Measurements from ENCODE around the gene GALNT4.

Gene GALNT4

DNA sequence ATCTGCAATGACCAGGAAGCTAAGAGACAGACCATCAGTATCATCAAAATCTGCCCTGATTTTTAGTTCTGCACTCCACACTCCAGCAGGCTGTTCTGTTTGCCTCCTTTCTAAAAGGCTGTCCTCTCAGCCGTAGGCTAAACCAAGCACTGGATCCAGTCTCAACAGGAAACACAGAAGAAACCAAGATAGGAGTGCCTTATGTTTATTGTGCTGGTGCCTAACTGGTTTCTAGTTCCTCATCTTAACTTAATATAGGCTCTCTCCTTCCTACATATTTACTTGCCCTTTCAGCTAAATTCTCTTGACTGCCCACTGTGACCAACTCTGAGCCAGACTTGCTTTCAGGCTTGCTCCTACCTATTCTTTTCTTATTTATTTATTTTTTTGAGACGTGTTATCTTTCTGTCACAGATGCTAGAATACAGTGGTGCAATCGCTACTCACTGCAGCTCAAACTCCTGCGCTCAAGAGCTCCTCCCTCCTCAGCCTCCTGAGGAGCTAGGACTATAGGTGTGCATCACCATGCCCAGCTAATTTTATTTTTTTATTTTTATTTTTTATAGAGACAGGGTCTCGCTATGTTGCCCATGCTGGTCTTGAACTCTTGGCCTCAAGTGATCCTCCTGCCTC, 30.8 kb downstream of the GALNT4 start:
- no peak for DNase-seq (ENCODE audit: low spot score)

- no peak for DNase-seq (ENCODE audit: low spot score)
Observed at GRCh38 chr12:89492883-89493282, 31.7 kb downstream of the GALNT4 start.

DNA sequence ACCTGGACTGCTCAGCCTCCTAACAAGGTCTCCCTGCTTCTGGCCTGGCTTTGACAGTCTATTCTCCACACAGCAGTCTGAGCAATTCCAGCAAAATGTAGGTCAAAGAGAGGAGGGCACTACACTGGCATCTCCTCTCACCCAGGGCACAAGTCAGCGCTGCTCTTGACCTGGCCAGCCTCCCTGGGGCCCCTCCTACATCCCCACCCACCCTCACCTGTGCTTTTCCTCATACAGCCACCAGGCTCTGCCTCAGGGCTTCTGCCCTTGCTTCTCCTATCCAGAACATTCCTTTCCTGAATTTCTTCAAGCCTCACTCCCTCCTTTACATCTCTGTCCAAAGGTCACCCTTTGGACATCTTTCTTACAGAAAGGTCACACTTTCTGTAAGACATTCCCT, 33.7 kb downstream of the GALNT4 start:
- no peak for DNase-seq (ENCODE audit: low spot score)

DNA sequence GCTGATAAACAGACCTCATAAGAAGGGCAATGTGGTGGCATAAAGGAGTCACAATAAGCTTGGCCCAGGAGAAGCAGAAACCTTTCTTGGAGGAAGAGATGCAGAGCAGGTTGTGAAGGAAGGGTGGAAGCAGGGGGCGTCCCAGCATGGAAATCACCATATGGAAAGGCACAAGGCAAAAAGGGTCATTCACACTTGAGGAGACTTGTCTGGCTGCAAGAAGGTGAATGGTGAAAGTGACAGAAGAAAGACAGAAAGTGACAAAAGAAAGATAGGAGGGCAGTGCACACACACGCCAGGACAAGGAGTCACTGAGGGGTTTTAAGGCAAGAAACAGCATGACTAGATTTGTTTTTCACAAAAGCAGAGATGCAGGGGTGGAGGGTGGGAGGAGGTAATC, 38.3 kb downstream of the GALNT4 start:
- no peak for DNase-seq (ENCODE audit: low spot score)

GRCh38 chr12:89484470-89484869, 40.1 kb downstream of the GALNT4 start:
- DNase-seq (ENCODE audit: low spot score): no peak

DNA sequence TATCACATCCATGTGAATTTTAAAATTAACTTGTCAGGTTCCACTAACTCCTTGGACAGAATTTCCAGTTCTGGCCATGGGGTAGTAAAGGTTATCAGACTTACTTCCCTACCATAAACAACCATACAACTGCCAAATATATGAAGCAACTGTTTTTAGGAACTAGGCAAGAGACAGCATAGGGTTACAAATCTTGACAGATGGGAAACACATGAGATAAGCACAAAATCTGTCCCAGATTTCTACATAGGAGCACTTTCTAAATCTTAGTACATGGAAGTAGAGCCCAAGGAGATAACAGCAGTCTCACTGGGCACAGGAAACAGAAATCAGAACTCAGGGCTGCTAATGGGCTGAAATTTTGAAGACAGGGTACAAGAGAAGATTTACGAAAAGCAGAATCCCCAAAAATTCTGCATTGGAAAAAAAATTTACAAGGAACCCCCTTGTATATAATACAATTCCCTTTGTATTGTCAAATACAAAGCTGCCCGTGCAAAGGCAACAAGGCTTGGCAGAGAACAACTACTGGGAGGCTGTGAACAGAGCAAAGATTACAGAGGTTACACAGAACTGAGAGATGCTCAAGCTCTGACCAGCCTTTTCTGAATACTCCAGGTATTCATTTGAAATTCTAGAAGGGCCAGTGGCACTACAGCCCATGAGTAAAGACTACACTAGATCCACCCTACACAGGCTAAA, 43.2 kb downstream of the GALNT4 start:
- DNase-seq (ENCODE audit: low spot score): no peak

DNA sequence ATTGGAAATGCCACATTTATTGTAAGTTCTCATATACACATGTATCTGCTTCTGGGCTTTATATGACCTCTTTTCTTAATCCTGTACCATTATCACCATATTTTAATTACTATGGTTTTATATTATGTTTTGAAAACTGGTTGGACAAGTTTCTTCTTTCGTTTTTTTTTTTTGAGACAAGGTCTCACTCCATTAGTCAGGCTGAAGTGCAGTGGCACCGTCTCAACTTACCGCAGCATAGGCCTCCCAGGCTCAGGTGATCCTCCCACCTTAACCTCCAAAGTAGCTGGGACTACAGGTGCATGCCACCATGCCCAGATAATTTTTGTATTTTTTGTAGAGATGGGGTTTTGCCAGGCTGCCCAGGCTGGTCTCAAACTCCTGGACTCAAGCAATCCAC, 44.6 kb downstream of the GALNT4 start:
- no peak for DNase-seq (ENCODE audit: low spot score)

GRCh38 chr12:89477633-89478279, 46.8 kb downstream of the GALNT4 start:
- DNase-seq (ENCODE audit: low spot score): no peak

- no peak for DNase-seq (ENCODE audit: low spot score)
Observed at GRCh38 chr12:89476904-89477595, 47.5 kb downstream of the GALNT4 start.

GRCh38 chr12:89476232-89476631, 48.4 kb downstream of the GALNT4 start:
- no peak for DNase-seq (ENCODE audit: low spot score)

DNA sequence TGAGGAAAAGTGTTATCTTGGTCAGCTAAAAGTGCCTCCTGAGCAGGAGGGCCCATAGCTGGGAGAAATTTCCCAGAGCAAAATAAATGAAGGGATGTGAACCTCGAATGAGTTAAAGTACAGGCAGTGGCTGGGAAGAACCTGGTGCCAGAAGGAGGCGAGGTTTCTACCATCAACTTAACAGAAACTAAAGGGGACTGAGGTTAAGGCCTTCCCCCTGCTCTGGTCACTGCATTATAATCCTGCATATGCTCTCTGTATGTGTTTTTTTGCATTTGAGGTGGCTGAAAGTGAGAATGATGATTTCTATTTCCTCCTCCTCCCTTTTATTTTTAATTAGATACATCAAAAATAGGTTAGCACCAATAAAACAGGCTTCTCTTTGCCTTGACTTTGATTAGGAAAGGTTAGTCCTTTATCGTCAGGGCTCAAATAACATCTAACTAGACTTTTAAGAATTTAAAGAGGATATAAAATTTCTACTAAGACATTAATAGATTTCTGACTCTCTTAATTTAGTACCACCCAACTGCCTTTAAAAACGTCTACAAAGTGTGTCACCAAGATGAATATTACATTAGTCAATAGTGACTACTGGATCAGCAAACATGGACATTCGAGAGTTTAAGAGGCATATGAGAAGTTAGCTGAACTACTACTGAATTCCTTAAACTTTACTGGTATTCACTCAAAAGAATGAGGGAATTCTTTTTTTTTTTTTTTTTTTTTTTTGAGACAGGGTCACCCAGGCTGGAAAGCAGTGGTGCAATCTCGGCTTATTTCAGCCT, 49.2 kb downstream of the GALNT4 start:
- no peak for DNase-seq (ENCODE audit: low spot score)

DNA sequence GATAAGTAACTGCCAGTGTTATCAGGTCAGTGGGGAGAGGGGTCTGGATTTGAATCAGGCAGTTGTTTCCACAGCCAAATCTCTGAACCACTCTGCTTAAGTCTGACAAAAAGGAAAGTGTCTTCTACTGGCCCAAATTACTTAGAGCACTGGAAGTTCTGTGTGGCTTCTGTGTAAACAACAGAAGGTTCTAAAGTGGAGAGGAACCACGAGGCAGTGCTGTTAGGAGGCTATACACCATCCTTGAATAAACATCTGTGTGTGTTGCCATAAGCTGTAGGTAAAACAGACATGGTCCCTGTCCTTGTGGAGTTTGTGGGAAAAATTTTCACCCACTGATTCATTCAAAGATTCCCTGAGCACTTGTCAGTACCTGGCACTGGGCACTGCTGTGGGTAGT, 50.0 kb downstream of the GALNT4 start:
- no peak for DNase-seq (ENCODE audit: low spot score)

Measured in GM03348 (cell line).